ENCODE measurements around the gene MAST2. TPM values are rescaled to one million over a fixed set of nuclear protein-coding genes. Genes with fewer than 3 reads are reported as not detected.
A peak's percentile ranks its signal among the peaks of the same experiment; 100 is the strongest.

Gene MAST2
- total and polyA plus RNA-seq, 2 experiments from 2014 or later: 14.2 to 19.1 TPM

DNA sequence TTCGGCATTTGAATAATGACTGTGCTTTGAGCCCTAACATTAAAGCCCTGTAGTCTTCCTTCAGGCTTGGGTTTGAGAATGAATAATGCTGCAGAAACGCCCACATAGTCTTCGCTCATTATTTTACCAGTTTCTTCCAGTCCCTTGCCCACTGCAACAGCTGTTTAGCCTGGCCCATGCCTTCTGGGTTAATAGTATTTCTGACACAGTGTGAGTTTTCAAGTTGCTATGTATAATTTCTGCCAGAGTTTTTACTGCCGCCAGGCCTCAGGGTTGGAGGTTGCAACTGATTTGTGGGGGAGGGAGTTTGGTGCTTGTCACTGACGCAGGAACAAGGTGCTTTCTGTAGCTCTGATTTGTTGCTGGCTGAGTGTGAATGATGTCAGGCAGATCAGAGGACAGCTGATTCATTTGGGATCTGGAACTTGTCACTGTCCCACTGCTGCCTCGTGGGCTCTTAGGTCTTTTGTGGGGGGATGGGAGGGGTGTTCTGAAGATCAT lies 109.8 kb downstream of the MAST2 start:
- in situ Hi-C loops (cut with MboI): no loop called here
- Histone ChIP-seq H3K4me3 (peak overlapping the region; percentile 67), H3K4me2 (ENCODE audit: unreplicated experiment) (peak overlapping the region; percentile 85), H3K36me3 (ENCODE audit: low read depth) (no peaks in the 10 kb centered on the region), H3K79me2 (ENCODE audit: insufficient read depth) (peaks cover 60% of the 10 kb centered on the region), H3K27me3 (replicated peaks; ENCODE audit: insufficient read depth) (no peaks in the 10 kb centered on the region), H3K27ac (peak overlapping the region; percentile 99), H3K9me3 (ENCODE audit: low read depth) (no peaks in the 10 kb centered on the region), H3F3A (ENCODE audit: insufficient read depth) (peaks cover 25% of the 10 kb centered on the region), H2AFZ (peak overlapping the region; percentile 48), H4K20me1 (ENCODE audit: insufficient read depth) (no peaks in the 10 kb centered on the region), H3K9me2 (ENCODE audit: insufficient read depth) (no peaks in the 10 kb centered on the region), H3K9ac (peak overlapping the region; percentile 86), H3K4me1 (ENCODE audit: insufficient read depth) (peaks cover 26% of the 10 kb centered on the region)
- DNase-seq: peak; percentile 98
- WGBS, 2 experiments (ENCODE audit: low coverage in 1 of 2, low lambda C conversion rate in 2 of 2, missing lambda C conversion rate in 2 of 2): 2 to 4% methylated on average over 6 of the region's 6 CpGs
- TF ChIP-seq EZH2phosphoT487 (IDR thresholded peaks at IDR 0.05; ENCODE audit: insufficient read depth, low read depth) (0 out of 2 replicates have a peak, but pooled peaks have one; percentile 73), EZH2 (IDR thresholded peaks at IDR 0.05; ENCODE audit: insufficient read depth, poor library complexity, severe bottlenecking) (no peak)

- TF ChIP-seq EZH2 (IDR thresholded peaks at IDR 0.05; ENCODE audit: insufficient read depth, poor library complexity, severe bottlenecking): no peak
- Histone ChIP-seq H3K9ac (peak overlapping the region; percentile 86), H3K36me3 (ENCODE audit: low read depth) (no peaks in the 10 kb centered on the region), H3K9me2 (ENCODE audit: insufficient read depth) (no peaks in the 10 kb centered on the region), H3K9me3 (ENCODE audit: low read depth) (no peaks in the 10 kb centered on the region), H3K27me3 (replicated peaks; ENCODE audit: insufficient read depth) (no peaks in the 10 kb centered on the region), H3K4me1 (ENCODE audit: insufficient read depth) (peaks cover 26% of the 10 kb centered on the region), H3K4me3 (peak overlapping the region; percentile 67), H3K4me2 (ENCODE audit: unreplicated experiment) (peak overlapping the region; percentile 85), H3K27ac (peak overlapping the region; percentile 99), H2AFZ (peak overlapping the region; percentile 48), H3F3A (ENCODE audit: insufficient read depth) (peaks cover 25% of the 10 kb centered on the region), H3K79me2 (ENCODE audit: insufficient read depth) (peaks cover 53% of the 10 kb centered on the region), H4K20me1 (ENCODE audit: insufficient read depth) (no peaks in the 10 kb centered on the region)
- in situ Hi-C loops (cut with MboI): no loop called here
- DNase-seq: peak; percentile 39
- 7 to 11% methylated on average over 4 of the region's 4 CpGs for WGBS, 2 experiments (ENCODE audit: low coverage in 1 of 2, low lambda C conversion rate in 2 of 2, missing lambda C conversion rate in 2 of 2)
These were observed 110.5 kb downstream of the MAST2 start for GRCh38 chr1:45913731-45914501.

GRCh38 chr1:45914836-45915235 lies 111.4 kb downstream of the MAST2 start:
- Histone ChIP-seq H3K9ac (peak overlapping the region; percentile 86), H3K4me1 (ENCODE audit: insufficient read depth) (peaks cover 26% of the 10 kb centered on the region), H4K20me1 (ENCODE audit: insufficient read depth) (no peaks in the 10 kb centered on the region), H3K9me3 (ENCODE audit: low read depth) (no peaks in the 10 kb centered on the region), H3F3A (ENCODE audit: insufficient read depth) (peaks cover 25% of the 10 kb centered on the region), H3K4me2 (ENCODE audit: unreplicated experiment) (peak overlapping the region; percentile 85), H3K27ac (peak overlapping the region; percentile 99), H3K9me2 (ENCODE audit: insufficient read depth) (no peaks in the 10 kb centered on the region), H3K79me2 (ENCODE audit: insufficient read depth) (peaks cover 54% of the 10 kb centered on the region), H3K36me3 (ENCODE audit: low read depth) (no peaks in the 10 kb centered on the region), H3K4me3 (peak overlapping the region; percentile 67; the same call in 1 of the 2 replicates), H3K27me3 (replicated peaks; ENCODE audit: insufficient read depth) (no peaks in the 10 kb centered on the region), H2AFZ (no peak overlapping the region)
- no peak for DNase-seq
- WGBS, 2 experiments (ENCODE audit: low coverage in 1 of 2, low lambda C conversion rate in 2 of 2, missing lambda C conversion rate in 2 of 2): 96 to 100% methylated on average over 1 of the region's 1 CpG
- in situ Hi-C loops (cut with MboI): no loop called here
- TF ChIP-seq EZH2phosphoT487 (IDR thresholded peaks at IDR 0.05; ENCODE audit: insufficient read depth, low read depth) (no peak), EZH2 (IDR thresholded peaks at IDR 0.05; ENCODE audit: insufficient read depth, poor library complexity, severe bottlenecking) (no peak)

DNA sequence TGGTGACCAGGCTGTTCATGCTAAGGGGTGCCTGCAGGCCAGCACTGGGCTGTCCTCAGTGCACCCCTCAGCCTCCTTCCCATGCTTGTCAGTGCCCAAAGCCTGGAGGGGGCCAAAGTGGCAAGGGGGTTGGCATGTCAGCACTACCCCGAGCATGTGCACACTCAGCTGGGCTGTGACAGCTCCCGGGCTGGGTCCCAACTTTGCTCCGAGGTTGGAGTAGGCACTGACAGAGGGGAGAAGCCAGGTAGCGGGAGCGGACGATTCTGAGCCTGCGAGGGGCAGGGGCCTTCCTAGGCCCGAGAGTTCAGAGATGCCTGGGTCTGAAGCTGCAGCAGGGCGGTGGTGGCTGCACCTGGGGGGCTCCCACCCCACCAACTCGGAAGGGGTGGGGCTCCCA lies 119.0 kb downstream of the MAST2 start:
- Histone ChIP-seq H3K27me3 (replicated peaks; ENCODE audit: insufficient read depth) (no peaks in the 10 kb centered on the region), H3K9me2 (ENCODE audit: insufficient read depth) (no peaks in the 10 kb centered on the region), H3F3A (ENCODE audit: insufficient read depth) (no peaks in the 10 kb centered on the region), H3K27ac (no peak overlapping the region), H3K9ac (no peak overlapping the region), H4K20me1 (ENCODE audit: insufficient read depth) (no peaks in the 10 kb centered on the region), H2AFZ (no peak overlapping the region), H3K79me2 (ENCODE audit: insufficient read depth) (peaks cover 23% of the 10 kb centered on the region; the same call in 1 of the 2 replicates), H3K9me3 (ENCODE audit: low read depth) (no peaks in the 10 kb centered on the region), H3K4me3 (no peak overlapping the region), H3K36me3 (ENCODE audit: low read depth) (no peaks in the 10 kb centered on the region), H3K4me2 (ENCODE audit: unreplicated experiment) (no peak overlapping the region), H3K4me1 (ENCODE audit: insufficient read depth) (no peaks in the 10 kb centered on the region)
- 93% methylated on average over 10 of the region's 10 CpGs for WGBS, 2 experiments (ENCODE audit: low coverage in 1 of 2, low lambda C conversion rate in 2 of 2, missing lambda C conversion rate in 2 of 2)
- TF ChIP-seq EZH2 (IDR thresholded peaks at IDR 0.05; ENCODE audit: insufficient read depth, poor library complexity, severe bottlenecking) (no peak), EZH2phosphoT487 (IDR thresholded peaks at IDR 0.05; ENCODE audit: insufficient read depth, low read depth) (no peak)
- in situ Hi-C loops (cut with MboI): no loop called here
- no peak for DNase-seq

Measured in GM23248 (cell line).